Stimulated activated CD4-positive, alpha-beta T cell treated with anti-CD3 and anti-CD28 coated beads, Interleukin-12 subunit alpha, Interleukin-12 subunit beta, amount 100 ng/mL, for 4 hours (primary cell): ENCODE data around the gene IMPDH1.

Experiments used
- DNase-seq: peaks from one replicate; pipeline ENCODE4 v3.0.0-alpha.2; 2020

The IMPDH1 gene

GRCh38 chr7:128404886-128405470, 4.8 kb downstream of the IMPDH1 start:
- no peak for DNase-seq

GRCh38 chr7:128404143-128404681, 5.6 kb downstream of the IMPDH1 start:
- no peak for DNase-seq

GRCh38 chr7:128403676-128404075, 6.1 kb downstream of the IMPDH1 start:
- no peak for DNase-seq

- DNase-seq = no peak
Observed at GRCh38 chr7:128402356-128402755, 7.4 kb downstream of the IMPDH1 start.

GRCh38 chr7:128400566-128400965, 9.2 kb downstream of the IMPDH1 start:
- no peak for DNase-seq

DNA sequence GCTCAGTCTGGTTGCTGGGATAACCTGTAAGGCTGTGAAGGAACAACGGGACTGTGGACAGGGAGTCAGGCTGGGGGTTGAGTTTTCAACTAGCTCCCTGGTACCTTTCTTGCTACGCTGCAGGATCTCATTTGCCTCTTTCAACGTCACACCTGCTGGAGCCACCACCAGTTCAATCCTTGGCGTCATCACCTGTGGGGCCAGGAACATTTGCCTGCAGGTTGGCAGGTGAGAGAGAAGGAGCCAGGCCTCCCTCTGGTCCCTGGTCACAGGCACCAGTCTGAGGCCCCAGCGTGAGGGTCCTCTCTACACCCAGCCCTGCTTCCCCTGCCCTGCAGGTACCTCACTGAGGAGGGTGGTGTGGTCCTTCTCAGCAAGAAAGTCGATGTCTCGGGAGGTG, 9.8 kb downstream of the IMPDH1 start:
- no peak for DNase-seq

DNA sequence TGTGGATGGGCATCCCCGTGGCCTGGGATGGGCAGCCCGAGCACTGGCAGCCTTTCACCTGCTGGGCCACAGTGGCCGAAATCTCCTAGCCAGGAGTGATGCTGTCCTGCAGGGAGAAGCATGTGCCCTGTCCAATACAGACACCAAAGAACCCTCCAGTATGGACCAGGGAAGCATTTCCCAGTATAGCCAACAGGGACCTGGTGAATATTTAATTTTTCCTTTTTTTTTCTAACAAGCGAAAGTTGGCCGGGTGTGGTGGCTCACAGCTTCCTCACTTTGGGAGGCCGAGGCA, 11.0 kb downstream of the IMPDH1 start:
- no peak for DNase-seq

- peak; percentile 41 for DNase-seq
Observed at GRCh38 chr7:128398016-128398840, 11.6 kb downstream of the IMPDH1 start.

DNA sequence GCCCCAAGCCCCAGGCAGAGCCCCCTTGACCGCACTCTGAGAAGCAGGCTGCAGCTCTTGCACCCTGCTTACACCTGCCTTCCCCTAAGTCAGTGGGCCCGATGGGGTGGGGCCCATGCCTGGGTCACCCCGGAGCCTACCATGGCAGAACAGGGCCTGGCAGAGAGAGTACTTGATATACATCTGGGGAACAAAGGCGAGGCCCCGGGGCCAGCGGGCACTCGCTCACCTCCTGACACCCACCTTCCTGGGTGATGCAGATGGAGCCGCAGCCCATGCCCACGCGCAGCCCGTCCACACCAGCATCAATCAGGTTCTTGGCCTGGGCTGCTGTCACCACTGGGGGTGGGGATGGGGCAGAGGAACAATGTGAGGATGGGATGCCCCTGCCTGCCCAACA, 13.4 kb downstream of the IMPDH1 start:
- DNase-seq = no peak

GRCh38 chr7:128395748-128396147, 14.0 kb downstream of the IMPDH1 start:
- DNase-seq = no peak

GRCh38 chr7:128394904-128395496, 14.8 kb downstream of the IMPDH1 start:
- no peak for DNase-seq

DNA sequence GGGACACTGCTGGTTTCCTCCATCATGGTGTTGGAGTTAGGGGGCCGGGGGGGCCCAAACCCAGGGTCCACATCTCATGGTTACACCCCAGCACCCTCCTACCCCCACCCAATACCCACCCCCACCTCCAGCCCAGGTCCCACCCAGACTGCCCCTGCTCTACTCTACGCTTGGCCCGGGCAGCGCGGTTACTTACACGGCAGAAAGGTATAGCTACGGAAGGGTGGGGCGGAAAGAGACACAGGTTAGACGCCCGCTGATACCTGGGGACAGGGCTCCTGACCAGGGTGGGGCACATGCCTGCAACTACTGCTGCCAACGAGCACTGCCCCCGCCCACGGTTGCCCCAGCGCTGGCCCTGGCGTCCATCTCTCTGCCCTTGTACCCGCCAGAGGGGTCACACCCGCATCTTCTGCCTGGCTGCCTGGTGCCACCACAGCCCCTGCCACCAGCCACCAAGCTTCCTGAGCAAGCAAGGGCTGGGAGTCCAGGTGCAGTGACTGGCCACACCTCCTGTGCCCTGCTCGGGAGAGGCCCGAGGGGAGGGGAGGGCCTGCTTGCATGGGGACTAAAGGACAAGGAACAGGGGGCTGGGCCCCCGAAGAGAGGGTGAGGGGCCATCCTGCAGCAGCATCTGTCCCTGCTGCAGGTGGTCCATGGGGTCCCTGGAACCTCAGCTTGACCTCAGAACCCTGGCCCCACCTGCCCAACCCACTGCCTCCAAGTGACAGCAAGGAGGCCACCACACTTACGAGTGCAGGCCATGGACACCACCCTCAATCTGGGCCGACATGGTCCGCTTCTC, 16.1 kb downstream of the IMPDH1 start:
- no peak for DNase-seq

- DNase-seq = no peak
Observed at GRCh38 chr7:128392446-128393327, 17.1 kb downstream of the IMPDH1 start.

GRCh38 chr7:128391805-128392204, 18.0 kb downstream of the IMPDH1 start:
- no peak for DNase-seq

- no peak for DNase-seq
Observed at GRCh38 chr7:128390871-128391565, 18.8 kb downstream of the IMPDH1 start.

GRCh38 chr7:128389618-128390329, 20.0 kb downstream of the IMPDH1 start:
- DNase-seq = no peak

DNA sequence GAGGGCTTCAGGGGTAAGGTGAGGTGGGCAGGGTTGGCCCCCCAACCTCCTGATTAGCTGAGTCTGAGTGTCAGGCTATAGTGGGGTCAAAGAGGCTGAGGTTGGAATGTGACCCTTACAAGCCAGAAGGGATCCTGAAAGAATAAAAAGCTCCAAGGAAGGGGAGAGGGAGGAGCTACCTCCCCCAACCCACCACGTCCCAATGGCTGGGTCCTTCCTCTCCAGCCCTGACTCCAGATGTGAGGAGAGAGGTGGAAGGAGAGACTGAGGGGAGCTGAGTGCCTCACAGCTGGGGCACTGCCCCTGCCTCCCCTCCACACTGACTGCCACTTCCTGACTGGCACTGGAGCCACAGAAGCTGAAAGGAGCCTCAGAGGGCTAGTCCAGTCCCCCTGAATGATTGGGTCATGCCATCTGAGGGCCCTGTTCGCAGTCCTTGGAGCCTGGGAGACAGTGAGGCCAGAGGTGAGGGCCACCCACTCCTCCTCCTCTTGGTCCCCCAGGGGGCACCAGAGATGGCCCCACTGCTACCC, 20.6 kb downstream of the IMPDH1 start:
- DNase-seq = no peak

DNA sequence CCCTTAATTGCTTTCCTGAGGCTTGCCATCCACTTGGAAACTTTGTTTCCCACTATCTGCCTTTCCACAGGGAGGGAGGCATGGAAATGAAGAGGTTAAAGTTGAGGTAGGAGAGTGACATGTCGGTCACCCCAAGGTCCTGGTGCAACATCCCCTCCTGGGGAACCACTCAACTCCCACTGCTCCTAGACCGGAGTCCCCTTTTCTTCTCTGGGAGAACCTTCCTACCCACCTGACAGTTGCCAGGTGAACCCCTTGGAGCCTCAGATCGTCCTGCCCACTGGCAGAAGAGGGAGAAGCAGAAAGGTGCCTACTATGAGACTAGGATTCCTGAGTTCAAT, 21.7 kb downstream of the IMPDH1 start:
- no peak for DNase-seq

DNA sequence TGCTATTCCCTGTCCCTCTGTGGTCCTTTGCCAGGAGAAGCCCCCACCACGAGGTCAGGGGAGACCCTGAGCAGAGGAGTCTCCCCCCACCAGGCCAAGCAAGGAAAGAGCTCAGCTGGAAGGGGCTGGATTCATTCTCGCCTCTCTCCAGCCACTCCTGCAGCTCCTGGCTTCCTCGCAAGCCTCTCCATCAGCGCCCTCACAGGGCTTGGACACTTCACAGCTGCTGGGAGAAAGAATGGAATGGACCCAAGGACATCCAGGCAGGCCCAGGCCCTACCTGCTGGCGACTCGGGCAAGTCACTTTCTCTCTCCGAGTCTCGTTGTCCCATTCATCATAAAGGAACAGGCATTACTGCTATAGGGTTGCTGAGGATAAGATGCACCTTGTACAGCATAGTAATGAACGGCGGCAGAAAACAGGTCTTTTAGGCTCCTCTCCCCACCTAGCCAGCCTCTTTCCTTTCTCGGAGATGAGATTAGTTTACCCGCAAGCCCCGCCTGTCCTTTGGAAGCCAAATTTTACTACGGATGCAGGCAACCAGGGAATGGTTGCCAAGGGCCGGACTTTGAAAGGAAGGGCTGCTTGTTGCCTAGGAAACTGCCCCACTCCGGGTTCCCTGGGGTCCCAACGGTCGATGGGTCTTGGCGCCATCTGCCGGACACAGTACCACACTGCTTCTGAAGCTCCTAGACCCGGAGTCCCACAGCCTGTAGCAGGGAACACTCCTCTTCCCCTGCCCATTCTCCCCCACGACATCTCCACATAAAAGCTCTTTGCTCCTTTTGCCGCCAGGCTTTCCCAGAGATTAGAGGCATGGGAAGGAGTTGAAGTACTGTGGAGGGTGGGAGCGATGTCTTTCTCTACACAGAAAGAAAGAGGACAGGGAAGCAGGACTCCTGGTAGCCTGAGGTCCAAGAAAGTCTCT, 22.3 kb downstream of the IMPDH1 start:
- DNase-seq = peak; percentile 71
